ENCODE results near the gene PEX5. TPM values are rescaled to one million over a fixed set of nuclear protein-coding genes. Genes with fewer than 3 reads are reported as not detected.
"Not testable (repeated sequence)": the region's sequence is repeated elsewhere in the genome, so short reads cannot be mapped to it uniquely, and the experiment has no call there.

PEX5 gene
- polyA plus RNA-seq, 1 experiment: 21.4 TPM

GRCh38 chr12:7219599-7220243, 30.2 kb downstream of the PEX5 start:
- no peak for DNase-seq (ENCODE audit: low read depth)
- Histone ChIP-seq H3K36me3 (ENCODE audit: control insufficient read depth, insufficient read depth, low read length) (no peaks in the 10 kb centered on the region), H3K4me3 (ENCODE audit: low read depth, low read length) (no peak overlapping the region), H3K27me3 (ENCODE audit: control insufficient read depth, insufficient read depth, low read length) (peaks cover 3% of the 10 kb centered on the region; the same call in 1 of the 2 replicates)
- CTCF ChIA-PET: interaction anchor here (0.7 to 3.3 kb wide), 11 partner anchors 9 to 588 kb away, joined by 3 to 29 read pairs (median 5); no protein-coding TSS in a partner anchor
- peak; percentile 87 for TF ChIP-seq CTCF (IDR thresholded peaks at IDR 0.05; ENCODE audit: insufficient read depth, low read depth, low read length)
- POLR2A ChIA-PET: no interaction called here

GRCh38 chr12:7221486-7221885, 32.0 kb downstream of the PEX5 start:
- POLR2A ChIA-PET: no interaction called here
- DNase-seq (ENCODE audit: low read depth): no peak
- no peak for TF ChIP-seq CTCF (IDR thresholded peaks at IDR 0.05; ENCODE audit: insufficient read depth, low read depth, low read length)
- no peaks in the 10 kb centered on the region for H3K36me3 ChIP-seq (ENCODE audit: control insufficient read depth, insufficient read depth, low read length)
- H3K27me3 ChIP-seq (ENCODE audit: control insufficient read depth, insufficient read depth, low read length): peaks cover 3% of the 10 kb centered on the region; the same call in 1 of the 2 replicates
- H3K4me3 ChIP-seq (ENCODE audit: low read depth, low read length): no peak overlapping the region
- CTCF ChIA-PET: interaction anchor here (1.4 to 3.3 kb wide), 5 partner anchors 239 to 423 kb away, joined by 5 to 29 read pairs (median 7); no protein-coding TSS in a partner anchor

DNA sequence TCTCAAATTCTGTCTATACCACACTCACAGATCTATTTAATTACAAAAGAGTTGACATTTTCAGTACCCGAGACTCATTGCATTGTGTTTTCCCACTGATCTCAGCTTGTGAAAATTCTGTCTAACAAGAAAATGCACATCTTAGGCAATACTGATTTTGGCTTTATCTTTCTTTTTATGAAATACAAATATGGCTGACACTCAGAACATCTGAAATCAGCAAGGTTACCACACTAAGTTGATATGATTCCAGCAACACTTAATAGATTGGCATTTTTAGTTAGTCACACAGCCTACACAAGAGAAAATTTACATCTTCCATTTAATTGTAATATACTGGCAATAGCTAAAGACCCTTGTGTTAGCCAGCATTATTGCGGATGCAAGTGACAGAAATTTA, 40.3 kb downstream of the PEX5 start:
- H3K27me3 ChIP-seq (ENCODE audit: control insufficient read depth, insufficient read depth, low read length): peaks cover 2% of the 10 kb centered on the region; the same call in 1 of the 2 replicates
- H3K4me3 ChIP-seq (ENCODE audit: low read depth, low read length): no peak overlapping the region
- ChIA-PET POLR2A (no interaction called here), CTCF (interaction anchor here (0.6 kb wide), 1 partner anchor 420 kb away, joined by 4 read pairs; no protein-coding TSS in a partner anchor)
- no peaks in the 10 kb centered on the region for H3K36me3 ChIP-seq (ENCODE audit: control insufficient read depth, insufficient read depth, low read length)
- TF ChIP-seq CTCF (IDR thresholded peaks at IDR 0.05; ENCODE audit: insufficient read depth, low read depth, low read length): no peak
- no peak for DNase-seq (ENCODE audit: low read depth)

- Histone ChIP-seq H3K27me3 (ENCODE audit: control insufficient read depth, insufficient read depth, low read length) (no peaks in the 10 kb centered on the region), H3K4me3 (ENCODE audit: low read depth, low read length) (no peak overlapping the region), H3K36me3 (ENCODE audit: control insufficient read depth, insufficient read depth, low read length) (no peaks in the 10 kb centered on the region)
- no peak for TF ChIP-seq CTCF (IDR thresholded peaks at IDR 0.05; ENCODE audit: insufficient read depth, low read depth, low read length)
- peak; percentile 10 for DNase-seq (ENCODE audit: low read depth)
- CTCF ChIA-PET: interaction anchor here (0.7 kb wide), 1 partner anchor 590 kb away, joined by 3 read pairs; no protein-coding TSS in a partner anchor
- POLR2A ChIA-PET: no interaction called here
Observed at GRCh38 chr12:7241404-7242005, 52.0 kb downstream of the PEX5 start.

DNA sequence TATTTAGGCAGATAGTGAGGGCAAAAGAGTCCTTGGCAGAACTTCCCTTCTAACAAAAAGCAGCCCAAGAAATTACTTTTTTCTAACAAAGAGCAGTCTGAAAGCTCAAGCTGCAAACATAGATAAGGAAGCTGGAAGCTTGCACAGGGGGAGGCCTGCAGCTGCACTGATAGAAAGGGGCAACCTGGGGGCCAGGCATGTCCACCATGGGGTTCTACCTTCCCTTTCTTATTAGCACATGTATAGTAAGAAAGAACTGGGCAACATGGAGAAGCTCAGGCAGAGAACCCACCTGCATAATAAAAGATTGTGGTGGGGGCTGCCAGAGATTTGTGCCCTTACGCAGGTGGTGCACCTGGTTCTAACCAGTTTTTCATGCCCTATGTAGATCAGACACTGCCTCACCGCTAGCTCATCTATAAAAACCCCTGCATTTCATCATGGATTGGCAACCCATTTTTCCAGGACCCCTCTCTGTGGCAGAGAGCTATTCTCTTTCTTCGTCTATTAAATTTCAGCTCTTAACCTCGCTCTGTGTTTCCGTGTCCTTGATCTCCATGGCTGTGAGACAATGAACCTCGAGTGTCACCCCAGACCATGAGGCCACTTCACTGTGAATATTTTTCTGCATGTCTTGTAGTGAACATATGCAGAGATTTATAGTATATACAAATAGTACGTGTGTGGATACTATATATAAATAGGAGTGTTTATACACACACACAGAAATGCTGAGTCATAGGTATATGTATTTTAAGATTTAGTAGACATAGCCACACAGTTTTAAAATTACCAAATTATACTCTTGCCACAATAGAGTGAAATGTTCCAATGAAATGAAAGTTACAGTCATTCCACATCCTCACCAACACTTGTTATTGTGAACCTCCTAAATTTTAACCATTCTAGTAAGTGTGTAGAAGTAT, 53.0 kb downstream of the PEX5 start:
- Histone ChIP-seq H3K27me3 (ENCODE audit: control insufficient read depth, insufficient read depth, low read length) (no peaks in the 10 kb centered on the region), H3K36me3 (ENCODE audit: control insufficient read depth, insufficient read depth, low read length) (no peaks in the 10 kb centered on the region), H3K4me3 (ENCODE audit: low read depth, low read length) (no peak overlapping the region)
- DNase-seq (ENCODE audit: low read depth): no peak
- ChIA-PET CTCF (no interaction called here), POLR2A (no interaction called here)
- no peak for TF ChIP-seq CTCF (IDR thresholded peaks at IDR 0.05; ENCODE audit: insufficient read depth, low read depth, low read length)

DNA sequence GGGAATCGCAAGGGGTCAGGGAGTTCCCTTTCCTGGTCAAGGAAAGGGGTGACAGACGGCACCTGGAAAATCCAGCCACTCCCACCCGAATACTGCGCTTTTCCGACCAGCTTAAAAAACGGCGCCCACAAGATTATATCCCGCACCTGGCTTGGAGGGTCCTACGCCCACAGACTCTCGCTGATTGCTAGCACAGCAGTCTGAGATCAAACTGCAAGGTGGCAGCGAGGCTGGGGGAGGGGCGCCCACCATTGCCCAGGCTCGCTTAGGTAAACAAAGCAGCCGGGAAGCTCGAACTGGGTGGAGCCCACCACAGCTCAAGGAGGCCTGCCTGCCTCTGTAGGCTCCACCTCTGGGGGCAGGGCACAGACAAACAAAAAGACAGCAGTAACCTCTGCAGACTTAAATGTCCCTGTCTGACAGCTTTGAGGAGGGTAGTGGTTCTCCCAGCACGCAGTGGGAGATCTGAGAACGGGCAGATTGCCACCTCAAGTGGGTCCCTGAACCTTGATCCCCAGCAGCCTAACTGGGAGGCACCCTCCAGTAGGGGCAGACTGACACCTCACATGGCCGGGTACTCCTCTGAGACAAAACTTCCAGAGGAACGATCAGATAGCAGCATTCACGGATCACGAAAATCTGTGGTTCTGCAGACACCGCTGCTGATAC, 62.0 kb downstream of the PEX5 start:
- H3K36me3 ChIP-seq (ENCODE audit: control insufficient read depth, insufficient read depth, low read length); CTCF ChIA-PET; POLR2A ChIA-PET: not testable (repeated sequence)

More for the DNA sequence above, 62.0 kb downstream of the PEX5 start:
- DNase-seq (ENCODE audit: low read depth); H3K27me3 ChIP-seq (ENCODE audit: control insufficient read depth, insufficient read depth, low read length); H3K4me3 ChIP-seq (ENCODE audit: low read depth, low read length): not testable (repeated sequence)

All from BJ (cell line).